ENCODE measurements around the gene AIP.

Gene AIP

GRCh38 chr11:67538306-67538705 is 55.5 kb downstream of the AIP start:
- no peak for DNase-seq

GRCh38 chr11:67538823-67539505 is 56.1 kb downstream of the AIP start:
- DNase-seq: no peak

GRCh38 chr11:67539550-67539949 is 56.7 kb downstream of the AIP start:
- no peak for DNase-seq
